Right cardiac atrium (tissue), 5 donors: ENCODE measurements around the gene FNDC7. TPM values are rescaled to one million over a fixed set of nuclear protein-coding genes. Genes with fewer than 3 reads are reported as not detected.

Experiments
- ATAC-seq, 2 donors: fragments of 200-7000 bp; cut with Tn5 transposase; one replicate each; pipeline versions ENCODE4 v1.8.0 to v1.9.1; 2020; ENCODE audit warnings: moderate library complexity in 2 of 2, mild to moderate bottlenecking in 1 of 2
- DNase-seq, 3 donors: peaks; one replicate each; pipeline ENCODE4 v3.0.0-alpha.2; 2020
- H3K27ac ChIP-seq: one replicate; pipeline ENCODE4 v1.5.1; 2013; ENCODE audit warnings: mild to moderate bottlenecking, low read length, control low read depth, moderate library complexity
- H3K27me3 ChIP-seq: one replicate; pipeline ENCODE4 v1.6.1; 2013; ENCODE audit not compliant: control insufficient read depth, insufficient read depth
- H3K4me1 ChIP-seq: one replicate; pipeline ENCODE4 v1.6.1; 2013; ENCODE audit warnings: low read length; ENCODE audit not compliant: control insufficient read depth, insufficient read depth
- H3K4me3 ChIP-seq: one replicate; pipeline ENCODE4 v1.5.1; 2013; ENCODE audit warnings: low read length, control low read depth
- H3K9me3 ChIP-seq: one replicate; pipeline ENCODE4 v1.6.1; 2013; ENCODE audit warnings: low read length; ENCODE audit not compliant: control insufficient read depth
- WGBS: extraction: QIAGEN DNeasy Blood & Tissue Kit; methylation state at CpG from one replicate; pipeline ENCODE4 v1.1.7; 2013; 5-methylcytosine and 5-hydroxymethylcytosine counted together
- intact Hi-C, 4 donors: fragments of 100-400 bp; cut with DNase I; formaldehyde crosslinking; loops; one replicate each; pipeline versions ENCODE4 v1.11.0 to v1.14.0; 2022 to 2023
- polyA plus RNA-seq: library from polyadenylated mRNA; stranded (reverse); fragments of 200-250 nt; gene quantifications from one replicate; pipeline ENCODE4 v1.2.3, GENCODE V29; 2013
- total RNA-seq, 4 donors: library from RNA; stranded (reverse); fragmentation: NEBNext Ultra II Directional; extraction: Animal tissue kit (Norgen Biotek cat#: 25700); gene quantifications; one replicate each; pipeline ENCODE4 v1.2.1, GENCODE V29; 2021
- donor health status: healthy with polysubstance abuse.
- donor health status: DM: no; HTN: yes; CAD: no.
- donor health status: DM: no; HTN: no; CAD: no.
- donor health status: DM: no; HTN: yes; CAD: no; lungs with severe emphysema.
- donor health status: DM: yes; HTN: yes; CAD: no.

FNDC7 gene
- total and polyA plus RNA-seq, 5 donors, result 0.15 TPM; not detected in 4

GRCh38 chr1:108719656-108720435 lies 7.1 kb downstream of the FNDC7 start:
- no peaks in the 10 kb centered on the region for H3K9me3 ChIP-seq
- peaks cover 6% of the 10 kb centered on the region for H3K4me1 ChIP-seq
- no peak overlapping the region for H3K4me3 ChIP-seq
- H3K27me3 ChIP-seq, result no peaks in the 10 kb centered on the region
- 62% methylated on average over 8 of the region's 8 CpGs for WGBS
- DNase-seq (peak in 1 of 3 donors; percentile 51), ATAC-seq (peak; percentile 29 to 83)
- intact Hi-C loops, result no loop called here
- H3K27ac ChIP-seq, result peak overlapping the region; percentile 36

GRCh38 chr1:108722292-108722691 lies 9.6 kb downstream of the FNDC7 start:
- ATAC-seq (no peak), DNase-seq (no peak)
- intact Hi-C loops, result no loop called here
- peaks cover 3% of the 10 kb centered on the region for H3K4me1 ChIP-seq
- H3K27ac ChIP-seq, result no peak overlapping the region
- WGBS, result 49% methylated on average over 6 of the region's 6 CpGs
- H3K27me3 ChIP-seq, result no peaks in the 10 kb centered on the region
- H3K4me3 ChIP-seq, result no peak overlapping the region
- no peaks in the 10 kb centered on the region for H3K9me3 ChIP-seq

GRCh38 chr1:108725906-108726305 lies 13.2 kb downstream of the FNDC7 start:
- WGBS, result 83% methylated on average over 1 of the region's 1 CpG

GRCh38 chr1:108728327-108728923 lies 15.7 kb downstream of the FNDC7 start:
- WGBS, result 87% methylated on average over 8 of the region's 8 CpGs

More at GRCh38 chr1:108725906-108726305, 13.2 kb downstream of the FNDC7 start:
- intact Hi-C loops, result no loop called here
- no peaks in the 10 kb centered on the region for H3K9me3 ChIP-seq
- DNase-seq (no peak), ATAC-seq (no peak)
- H3K27ac ChIP-seq, result no peak overlapping the region
- H3K4me3 ChIP-seq, result no peak overlapping the region
- no peaks in the 10 kb centered on the region for H3K27me3 ChIP-seq
- no peaks in the 10 kb centered on the region for H3K4me1 ChIP-seq

GRCh38 chr1:108729481-108729880 lies 16.8 kb downstream of the FNDC7 start:
- H3K27me3 ChIP-seq, result no peaks in the 10 kb centered on the region
- no peak overlapping the region for H3K4me3 ChIP-seq
- 90% methylated on average over 4 of the region's 4 CpGs for WGBS
- DNase-seq (no peak), ATAC-seq (no peak)
- H3K4me1 ChIP-seq, result no peaks in the 10 kb centered on the region
- intact Hi-C loops, result no loop called here
- no peak overlapping the region for H3K27ac ChIP-seq
- no peaks in the 10 kb centered on the region for H3K9me3 ChIP-seq

More at GRCh38 chr1:108728327-108728923, 15.7 kb downstream of the FNDC7 start:
- H3K4me1 ChIP-seq, result no peaks in the 10 kb centered on the region
- no peak for ATAC-seq
- no peak overlapping the region for H3K27ac ChIP-seq
- peak in 1 of 3 donors; percentile 37 for DNase-seq
- H3K9me3 ChIP-seq, result no peaks in the 10 kb centered on the region
- no peak overlapping the region for H3K4me3 ChIP-seq
- intact Hi-C loops, result no loop called here
- no peaks in the 10 kb centered on the region for H3K27me3 ChIP-seq

GRCh38 chr1:108732398-108732797 lies 19.7 kb downstream of the FNDC7 start:
- H3K27me3 ChIP-seq, result no peaks in the 10 kb centered on the region
- H3K27ac ChIP-seq, result no peak overlapping the region
- H3K4me1 ChIP-seq, result no peaks in the 10 kb centered on the region
- intact Hi-C loops, result no loop called here
- no peak for ATAC-seq
- no peaks in the 10 kb centered on the region for H3K9me3 ChIP-seq
- no peak overlapping the region for H3K4me3 ChIP-seq
- DNase-seq, result no peak
- 100% methylated on average over 1 of the region's 1 CpG for WGBS

- Histone ChIP-seq H3K4me1 (no peaks in the 10 kb centered on the region), H3K4me3 (no peak overlapping the region), H3K27me3 (no peaks in the 10 kb centered on the region), H3K27ac (no peak overlapping the region), H3K9me3 (no peaks in the 10 kb centered on the region)
- intact Hi-C loops, result no loop called here
- ATAC-seq, result no peak
- DNase-seq, result no peak
- WGBS, result 96% methylated on average over 1 of the region's 1 CpG
These were observed 21.6 kb downstream of the FNDC7 start for GRCh38 chr1:108734171-108734865.

- no peak for DNase-seq
- no peaks in the 10 kb centered on the region for H3K27me3 ChIP-seq
- intact Hi-C loops, result loop anchor here in 2 of 4 donors (10.0 kb wide), 1 partner anchor 47 kb away; the partner anchor contains the start of gene PRPF38B (in 2 of the 2)
These were observed 29.5 kb downstream of the FNDC7 start for GRCh38 chr1:108742253-108742652.

GRCh38 chr1:108745980-108746381 lies 33.3 kb downstream of the FNDC7 start:
- peak overlapping the region; percentile 59 for H3K27ac ChIP-seq
- intact Hi-C loops, result loop anchor here in 2 of 4 donors (10.0 kb wide), 1 partner anchor 51 kb away; the partner anchor contains the start of gene PRPF38B (in 2 of the 2)
- no peak overlapping the region for H3K4me3 ChIP-seq
- no peaks in the 10 kb centered on the region for H3K9me3 ChIP-seq
- no peaks in the 10 kb centered on the region for H3K4me1 ChIP-seq
- no peaks in the 10 kb centered on the region for H3K27me3 ChIP-seq
- 43% methylated on average over 3 of the region's 3 CpGs for WGBS
- DNase-seq (no peak), ATAC-seq (no peak)

More at GRCh38 chr1:108742253-108742652, 29.5 kb downstream of the FNDC7 start:
- 76% methylated on average over 6 of the region's 6 CpGs for WGBS
- H3K4me3 ChIP-seq, result no peak overlapping the region
- no peak overlapping the region for H3K27ac ChIP-seq
- ATAC-seq, result no peak
- no peaks in the 10 kb centered on the region for H3K9me3 ChIP-seq
- no peaks in the 10 kb centered on the region for H3K4me1 ChIP-seq

- intact Hi-C loops, result loop anchor here in 2 of 4 donors (10.0 kb wide), 1 partner anchor 52 kb away; the partner anchor contains the start of gene PRPF38B (in 2 of the 2)
These were observed 33.9 kb downstream of the FNDC7 start, which contains the start of gene STXBP3 for GRCh38 chr1:108746382-108747170. STXBP3 (plus strand) TSS chr1:108746674; CDS start chr1:108746738, 64 bp downstream.

More at GRCh38 chr1:108746382-108747170, 33.9 kb downstream of the FNDC7 start, which contains the start of gene STXBP3:
- under 1% methylated on average over 75 of the region's 75 CpGs for WGBS
- Histone ChIP-seq H3K4me1 (no peaks in the 10 kb centered on the region), H3K27me3 (no peaks in the 10 kb centered on the region), H3K27ac (peak within 1 kb of the TSS; percentile 96), H3K4me3 (peak within 1 kb of the TSS; percentile 75), H3K9me3 (no peaks in the 10 kb centered on the region)
- DNase-seq (peak; percentile 99 to 100 (median 100)), ATAC-seq (peak; percentile 96 to 97)
